ENCODE results near the gene FLOT2.

GRCh38 chr17:28883967-28884702 is 13.4 kb downstream of the FLOT2 start:
- TF ChIP-seq, protein P1, sequence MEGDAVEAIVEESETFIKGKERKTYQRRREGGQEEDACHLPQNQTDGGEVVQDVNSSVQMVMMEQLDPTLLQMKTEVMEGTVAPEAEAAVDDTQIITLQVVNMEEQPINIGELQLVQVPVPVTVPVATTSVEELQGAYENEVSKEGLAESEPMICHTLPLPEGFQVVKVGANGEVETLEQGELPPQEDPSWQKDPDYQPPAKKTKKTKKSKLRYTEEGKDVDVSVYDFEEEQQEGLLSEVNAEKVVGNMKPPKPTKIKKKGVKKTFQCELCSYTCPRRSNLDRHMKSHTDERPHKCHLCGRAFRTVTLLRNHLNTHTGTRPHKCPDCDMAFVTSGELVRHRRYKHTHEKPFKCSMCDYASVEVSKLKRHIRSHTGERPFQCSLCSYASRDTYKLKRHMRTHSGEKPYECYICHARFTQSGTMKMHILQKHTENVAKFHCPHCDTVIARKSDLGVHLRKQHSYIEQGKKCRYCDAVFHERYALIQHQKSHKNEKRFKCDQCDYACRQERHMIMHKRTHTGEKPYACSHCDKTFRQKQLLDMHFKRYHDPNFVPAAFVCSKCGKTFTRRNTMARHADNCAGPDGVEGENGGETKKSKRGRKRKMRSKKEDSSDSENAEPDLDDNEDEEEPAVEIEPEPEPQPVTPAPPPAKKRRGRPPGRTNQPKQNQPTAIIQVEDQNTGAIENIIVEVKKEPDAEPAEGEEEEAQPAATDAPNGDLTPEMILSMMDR (conservative IDR thresholded peaks at IDR 0.05), result no peak
- TF ChIP-seq EZH2 (IDR thresholded peaks at IDR 0.05; ENCODE audit: low read depth), result no peak

Measured in PC-9 (cell line).